ENCODE measurements around the gene NEB.
"Not testable (repeated sequence)": the region's sequence is repeated elsewhere in the genome, so short reads cannot be mapped to it uniquely, and the experiment has no call there.

NEB gene

GRCh38 chr2:151650456-151650855 is 83.8 kb downstream of the NEB start:
- no peak for DNase-seq

GRCh38 chr2:151649966-151650365 is 84.3 kb downstream of the NEB start:
- no peak for DNase-seq

GRCh38 chr2:151649400-151649799 is 84.9 kb downstream of the NEB start:
- DNase-seq: no peak

- DNase-seq: not testable (repeated sequence)
Measured at GRCh38 chr2:151646512-151646911, 87.8 kb downstream of the NEB start.

- DNase-seq: no peak
Measured at GRCh38 chr2:151644580-151644979, 89.7 kb downstream of the NEB start.

- not testable (repeated sequence) for DNase-seq
Measured at GRCh38 chr2:151641895-151642294, 92.4 kb downstream of the NEB start.

GRCh38 chr2:151640087-151640486 is 94.2 kb downstream of the NEB start:
- DNase-seq: no peak

- DNase-seq: no peak
Measured at GRCh38 chr2:151638990-151639389, 95.3 kb downstream of the NEB start.

GRCh38 chr2:151638191-151638933 is 95.9 kb downstream of the NEB start:
- no peak for DNase-seq

- DNase-seq: no peak
Measured at GRCh38 chr2:151637271-151637781, 97.0 kb downstream of the NEB start.

- no peak for DNase-seq
Measured at GRCh38 chr2:151634736-151635467, 99.4 kb downstream of the NEB start.

- no peak for DNase-seq
Measured at GRCh38 chr2:151632993-151633565, 101.2 kb downstream of the NEB start.

- DNase-seq: no peak
Measured at GRCh38 chr2:151630372-151630771, 103.9 kb downstream of the NEB start.

GRCh38 chr2:151627353-151627752 is 106.9 kb downstream of the NEB start:
- DNase-seq: no peak

- no peak for DNase-seq
Measured at GRCh38 chr2:151624271-151624670, 110.0 kb downstream of the NEB start.

- DNase-seq: no peak
Measured at GRCh38 chr2:151623631-151624030, 110.6 kb downstream of the NEB start.

- no peak for DNase-seq
Measured at GRCh38 chr2:151620761-151621160, 113.5 kb downstream of the NEB start.

- no peak for DNase-seq
Measured at GRCh38 chr2:151619337-151619989, 114.8 kb downstream of the NEB start.

GRCh38 chr2:151616760-151617339 is 117.4 kb downstream of the NEB start:
- DNase-seq: no peak

GRCh38 chr2:151614606-151615306 is 119.5 kb downstream of the NEB start:
- DNase-seq: no peak

- no peak for DNase-seq
Measured at GRCh38 chr2:151614159-151614558, 120.1 kb downstream of the NEB start.

Measured in amygdala (tissue), 56 donors.